Liver (tissue), 9 donors: Measurements from ENCODE around the gene LMBRD2. TPM values are rescaled to one million over a fixed set of nuclear protein-coding genes. Genes with fewer than 3 reads are reported as not detected.

Experiments
- DNase-seq: peaks from one replicate; pipeline ENCODE4 v3.0.0-alpha.2; 2017; ENCODE audit warnings: low spot score
- H3K27ac ChIP-seq, 2 donors: one replicate each; pipeline ENCODE4 v1.7.0; 2013; ENCODE audit warnings: inconsistent platforms in 2 of 2, low read length in 2 of 2, control low read depth in 1 of 2, low read depth in 1 of 2, mild to moderate bottlenecking in 1 of 2
- H3K27me3 ChIP-seq, 4 donors: one replicate each; pipeline versions ENCODE4 v1.6.1 to v1.7.0; 2013; ENCODE audit warnings: low read length in 3 of 4, inconsistent platforms in 1 of 4, mild to moderate bottlenecking in 1 of 4, moderate library complexity in 1 of 4; ENCODE audit not compliant: control insufficient read depth in 4 of 4, insufficient read depth in 4 of 4
- H3K36me3 ChIP-seq, 4 donors: one replicate each; pipeline versions ENCODE4 v1.6.1 to v1.7.0; 2013; ENCODE audit warnings: low read length in 3 of 4, mild to moderate bottlenecking in 3 of 4, low read depth in 1 of 4, moderate library complexity in 1 of 4; ENCODE audit not compliant: control insufficient read depth in 4 of 4, insufficient read depth in 3 of 4
- H3K4me1 ChIP-seq, 4 donors: one replicate each; pipeline versions ENCODE4 v1.6.1 to v1.7.0; 2013; ENCODE audit warnings: low read length in 3 of 4, mild to moderate bottlenecking in 3 of 4, moderate library complexity in 1 of 4; ENCODE audit not compliant: control insufficient read depth in 4 of 4, insufficient read depth in 4 of 4
- H3K4me3 ChIP-seq, 3 donors: one replicate each; pipeline versions ENCODE4 v1.6.1 to v1.7.0; 2013; ENCODE audit warnings: low read length in 3 of 3, control low read depth in 1 of 3, low read depth in 1 of 3, mild to moderate bottlenecking in 1 of 3
- H3K9ac ChIP-seq, 2 donors: one replicate each; pipeline ENCODE4 v1.7.0; 2013; ENCODE audit warnings: low read length in 2 of 2, mild to moderate bottlenecking in 2 of 2, moderate library complexity in 2 of 2, control low read depth in 1 of 2, low read depth in 1 of 2
- H3K9me3 ChIP-seq, 4 donors: one replicate each; pipeline versions ENCODE4 v1.6.1 to v1.7.0; 2013; ENCODE audit warnings: low read length in 3 of 4; ENCODE audit not compliant: control insufficient read depth in 4 of 4
- ATF3 ChIP-seq: IDR thresholded peaks from 2 replicates; pipeline ENCODE4 v1.6.1; 2016; ENCODE audit warnings: antibody characterized with exemption
- CTCF ChIP-seq: fragments of 150-350 bp; IDR thresholded peaks from 2 replicates; pipeline ENCODE4 v1.5.1; 2017; ENCODE audit warnings: improper control_type of control experiment, low read depth, low read length; ENCODE audit not compliant: missing input control
- EGR1 ChIP-seq, 2 donors: IDR thresholded peaks; 2 replicates each; pipeline ENCODE4 v1.6.1; 2016 to 2018; ENCODE audit warnings: antibody characterized with exemption in 2 of 2, low read depth in 2 of 2
- FOXA1 ChIP-seq: IDR thresholded peaks from 2 replicates; pipeline ENCODE4 v1.6.1; 2016; ENCODE audit warnings: antibody characterized with exemption
- FOXA2 ChIP-seq: IDR thresholded peaks from 2 replicates; pipeline ENCODE4 v1.6.1; 2016; ENCODE audit warnings: antibody characterized with exemption
- GABPA ChIP-seq, 2 donors: IDR thresholded peaks in 1 of 2; conservative IDR thresholded peaks in 1 of 2; 2 replicates each; pipeline ENCODE4 v1.6.1; 2016; ENCODE audit warnings: antibody characterized with exemption in 2 of 2, mild to moderate bottlenecking in 1 of 2, moderate library complexity in 1 of 2
- HNF4A ChIP-seq, 2 donors: conservative IDR thresholded peaks; 2 replicates each; pipeline ENCODE4 v1.6.1; 2016; ENCODE audit warnings: antibody characterized with exemption in 2 of 2, mild to moderate bottlenecking in 2 of 2
- HNF4G ChIP-seq: IDR thresholded peaks from 2 replicates; pipeline ENCODE4 v1.6.1; 2016; ENCODE audit warnings: antibody characterized with exemption
- JUND ChIP-seq, 2 donors: IDR thresholded peaks; 2 replicates each; pipeline ENCODE4 v1.6.1; 2016; ENCODE audit warnings: antibody characterized with exemption in 2 of 2
- MAX ChIP-seq: IDR thresholded peaks from 2 replicates; pipeline ENCODE4 v1.6.1; 2016; ENCODE audit warnings: antibody characterized with exemption
- NR2F2 ChIP-seq: IDR thresholded peaks from 2 replicates; pipeline ENCODE4 v1.6.1; 2016; ENCODE audit warnings: antibody characterized with exemption
- RAD21 ChIP-seq, 2 donors: IDR thresholded peaks; 2 replicates each; pipeline ENCODE4 v1.6.1; 2016; ENCODE audit warnings: antibody characterized with exemption in 2 of 2, mild to moderate bottlenecking in 2 of 2
- REST ChIP-seq: IDR thresholded peaks from 2 replicates; pipeline ENCODE4 v1.6.1; 2016; ENCODE audit warnings: antibody characterized with exemption, mild to moderate bottlenecking
- RXRA ChIP-seq, 2 donors: IDR thresholded peaks; 2 replicates each; pipeline ENCODE4 v1.6.1; 2017 to 2018; ENCODE audit warnings: antibody characterized with exemption in 2 of 2, mild to moderate bottlenecking in 1 of 2
- SP1 ChIP-seq: IDR thresholded peaks from 2 replicates; pipeline ENCODE4 v1.6.1; 2018; ENCODE audit warnings: antibody characterized with exemption, mild to moderate bottlenecking
- TAF1 ChIP-seq: conservative IDR thresholded peaks from 2 replicates; pipeline ENCODE4 v1.6.1; 2016; ENCODE audit warnings: antibody characterized with exemption, mild to moderate bottlenecking
- YY1 ChIP-seq: IDR thresholded peaks from 2 replicates; pipeline ENCODE4 v1.6.1; 2016; ENCODE audit warnings: antibody characterized with exemption, mild to moderate bottlenecking
- ZBTB33 ChIP-seq: IDR thresholded peaks from 2 replicates; pipeline ENCODE4 v1.6.1; 2016; ENCODE audit warnings: antibody characterized with exemption
- WGBS: extraction: QIAGEN DNeasy Blood & Tissue Kit; methylation state at CpG from one replicate; pipeline ENCODE4 v1.1.7; 2013; 5-methylcytosine and 5-hydroxymethylcytosine counted together
- polyA plus RNA-seq, 2 donors: library from polyadenylated mRNA; stranded (reverse) in 1 of 2; unstranded in 1 of 2; fragments of 200-250 nt in 1 of 2; fragments of >200 nt in 1 of 2; fragmentation: Nextera tagmentation in 1 of 2; extraction: Ambion mirVana in 1 of 2; gene quantifications; one replicate each; pipeline versions ENCODE4 v1.2.1 to v1.2.3, GENCODE V29; 2013 to 2015
- total RNA-seq, 2 donors: library from RNA; depleted of rRNA; stranded (reverse); fragments of >200 nt; gene quantifications; one replicate each; pipeline ENCODE4 v1.2.3, GENCODE V29; 2014
- donor health status: healthy.
- donor health status: healthy.
- donor health status: healthy.
- donor health status: healthy.
- donor health status: healthy.

Gene LMBRD2
- total and polyA plus RNA-seq, 4 donors = 3.8 to 20.5 (median 9.2) TPM

GRCh38 chr5:36198281-36198680 lies 46.6 kb upstream of the LMBRD2 start:
- no peak for TF ChIP-seq REST
- no peak for TF ChIP-seq EGR1 (IDR thresholded peaks at IDR 0.05; ENCODE audit: low read depth in 2 of 2)
- TF ChIP-seq RAD21 (IDR thresholded peaks at IDR 0.05) = no peak
- no peak for TF ChIP-seq NR2F2
- no peak for TF ChIP-seq CTCF
- Histone ChIP-seq H3K9me3 (no peaks in the 10 kb centered on the region), H3K27ac (no peak overlapping the region), H3K9ac (no peak overlapping the region), H3K36me3 (peaks cover 0 to 57% (median 53%) of the 10 kb centered on the region in 4 donors), H3K27me3 (no peaks in the 10 kb centered on the region), H3K4me1 (peaks cover 0 to 9% (median 7%) of the 10 kb centered on the region in 4 donors), H3K4me3 (no peak overlapping the region)
- no peak for DNase-seq

GRCh38 chr5:36193746-36194145 lies 42.1 kb upstream of the LMBRD2 start:
- WGBS = 44% methylated on average over 5 of the region's 5 CpGs
- Histone ChIP-seq H3K36me3 (peaks cover 0 to 40% (median 30%) of the 10 kb centered on the region in 4 donors), H3K9me3 (no peaks in the 10 kb centered on the region), H3K4me3 (no peak overlapping the region), H3K27me3 (no peaks in the 10 kb centered on the region), H3K4me1 (peaks cover 3 to 13% (median 11%) of the 10 kb centered on the region in 4 donors), H3K9ac (no peak overlapping the region), H3K27ac (no peak overlapping the region)
- DNase-seq = no peak
- no peak for TF ChIP-seq NR2F2
- TF ChIP-seq ZBTB33 = no peak
- no peak for TF ChIP-seq EGR1 (IDR thresholded peaks at IDR 0.05; ENCODE audit: low read depth in 2 of 2)
- no peak for TF ChIP-seq RAD21 (IDR thresholded peaks at IDR 0.05)
- TF ChIP-seq GABPA (IDR thresholded peaks at IDR 0.05 in 1 of 2, conservative IDR thresholded peaks at IDR 0.05 in 1 of 2) = no peak
- no peak for TF ChIP-seq YY1
- peak; percentile 12 to 30 for TF ChIP-seq HNF4A (conservative IDR thresholded peaks at IDR 0.05)
- TF ChIP-seq REST = peak; percentile 59
- peak in 1 of 2 donors; percentile 19 for TF ChIP-seq RXRA (IDR thresholded peaks at IDR 0.05)
- no peak for TF ChIP-seq CTCF
- no peak for TF ChIP-seq TAF1
- no peak for TF ChIP-seq MAX
- TF ChIP-seq ATF3 = peak; percentile 48
- peak in 1 of 2 donors; percentile 13 for TF ChIP-seq JUND (IDR thresholded peaks at IDR 0.05)
- TF ChIP-seq FOXA1 = no peak
- TF ChIP-seq SP1 = no peak
- no peak for TF ChIP-seq FOXA2
- TF ChIP-seq HNF4G = no peak
